ENCODE results near the gene HYI. TPM values are rescaled to one million over a fixed set of nuclear protein-coding genes. Genes with fewer than 3 reads are reported as not detected.
"Not testable (repeated sequence)": the region's sequence is repeated elsewhere in the genome, so short reads cannot be mapped to it uniquely, and the experiment has no call there.

HYI gene
- total and polyA plus RNA-seq, 10 donors: 23.2 to 67.2 (median 40.7) TPM

GRCh38 chr1:43477716-43478115 is 24.0 kb upstream of the HYI start:
- DNase-seq: no peak
- TF ChIP-seq POLR2A (IDR thresholded peaks at IDR 0.05): no peak
- TF ChIP-seq CTCF (IDR thresholded peaks at IDR 0.05 in 8 of 11, conservative IDR thresholded peaks at IDR 0.05 in 3 of 11): no peak
- no peak for TF ChIP-seq POLR2AphosphoS5 (IDR thresholded peaks at IDR 0.05)
- Histone ChIP-seq H3K9me3 (no peaks in the 10 kb centered on the region), H3K27ac (no peak overlapping the region), H3K4me3 (no peak overlapping the region), H3K27me3 (replicated peaks in 1 of 7) (no peaks in the 10 kb centered on the region), H3K4me1 (peaks cover 0 to 5% (median 0%) of the 10 kb centered on the region in 6 donors), H3K36me3 (no peaks in the 10 kb centered on the region)
- WGBS, 5 donors: 76 to 100% (median 92%) methylated on average over 1 of the region's 1 CpG
- intact Hi-C loops (cut with DNase I; ENCODE audit: low total_unique reads): no loop called here

- H3K36me3 ChIP-seq; H3K4me1 ChIP-seq; H3K9me3 ChIP-seq; intact Hi-C loops (cut with DNase I; ENCODE audit: low total_unique reads); DNase-seq; H3K27me3 ChIP-seq (replicated peaks in 1 of 7); H3K4me3 ChIP-seq: not testable (repeated sequence)
- peak overlapping the region in 4 of 8 donors; percentile 21 to 58 (median 30) for H3K27ac ChIP-seq
- WGBS, 5 donors: 54 to 63% (median 60%) methylated on average over 8 to 10 of the region's 10 CpGs
These were observed 22.1 kb upstream of the HYI start for GRCh38 chr1:43475611-43476401.

GRCh38 chr1:43473463-43473862 is 19.7 kb upstream of the HYI start:
- no peak for DNase-seq
- peaks cover 0 to 6% (median 3%) of the 10 kb centered on the region in 6 donors for H3K4me1 ChIP-seq
- H3K27me3 ChIP-seq (replicated peaks in 1 of 7): no peaks in the 10 kb centered on the region
- TF ChIP-seq POLR2AphosphoS5 (IDR thresholded peaks at IDR 0.05) (no peak), POLR2A (IDR thresholded peaks at IDR 0.05) (no peak), CTCF (IDR thresholded peaks at IDR 0.05 in 8 of 11, conservative IDR thresholded peaks at IDR 0.05 in 3 of 11) (no peak)
- 76 to 83% (median 80%) methylated on average over 4 of the region's 4 CpGs for WGBS, 5 donors
- no peak overlapping the region for H3K4me3 ChIP-seq
- no peaks in the 10 kb centered on the region for H3K9me3 ChIP-seq
- no peaks in the 10 kb centered on the region for H3K36me3 ChIP-seq
- peak overlapping the region in 2 of 8 donors; percentile 61 to 65 for H3K27ac ChIP-seq
- intact Hi-C loops (cut with DNase I; ENCODE audit: low total_unique reads): no loop called here

DNA sequence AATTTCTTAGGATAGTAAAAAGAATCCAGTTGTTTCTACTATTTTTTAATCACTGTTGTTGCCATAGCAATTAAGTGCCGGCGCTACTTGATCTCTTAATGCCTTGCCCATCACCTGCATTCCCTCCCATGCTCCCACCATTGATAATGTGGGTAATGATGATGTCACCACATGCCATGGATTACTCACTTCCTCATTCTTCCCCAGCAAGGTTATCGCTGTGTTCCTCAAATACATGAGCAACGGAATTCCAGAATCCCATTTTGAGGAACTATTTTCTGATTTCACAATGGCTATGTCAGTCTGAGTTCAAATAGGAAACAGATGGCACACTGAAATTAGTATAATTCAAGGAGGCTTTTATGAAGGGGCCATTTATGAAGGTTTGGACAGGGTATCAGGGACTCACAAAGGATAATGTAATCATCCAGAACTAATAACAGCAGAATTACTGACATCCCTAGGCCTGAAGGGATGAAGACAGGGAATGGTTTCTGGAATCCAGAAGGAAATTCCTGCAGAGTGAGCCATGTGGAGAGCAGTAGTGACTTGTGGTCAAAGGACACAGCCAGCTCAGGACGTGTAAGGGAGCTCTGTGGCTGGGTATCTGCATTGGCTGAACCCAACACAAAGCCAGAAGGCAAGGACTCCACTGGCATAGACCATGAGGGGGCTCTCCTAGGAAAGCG is 18.9 kb upstream of the HYI start:
- H3K9me3 ChIP-seq; H3K36me3 ChIP-seq; H3K4me1 ChIP-seq; H3K4me3 ChIP-seq; intact Hi-C loops (cut with DNase I; ENCODE audit: low total_unique reads); H3K27me3 ChIP-seq (replicated peaks in 1 of 7); DNase-seq: not testable (repeated sequence)
- WGBS, 5 donors: 46 to 64% (median 53%) methylated on average over 5 to 6 of the region's 6 CpGs
- peak overlapping the region in 4 of 8 donors; percentile 23 to 65 (median 48) for H3K27ac ChIP-seq

GRCh38 chr1:43472087-43472462 is 18.3 kb upstream of the HYI start:
- intact Hi-C loops (cut with DNase I; ENCODE audit: low total_unique reads): no loop called here
- Histone ChIP-seq H3K27ac (peak overlapping the region in 3 of 8 donors; percentile 15 to 50 (median 29)), H3K36me3 (no peaks in the 10 kb centered on the region), H3K27me3 (replicated peaks in 1 of 7) (no peaks in the 10 kb centered on the region), H3K4me1 (peaks cover 0 to 6% (median 3%) of the 10 kb centered on the region in 6 donors), H3K9me3 (no peaks in the 10 kb centered on the region), H3K4me3 (no peak overlapping the region)
- TF ChIP-seq POLR2A (IDR thresholded peaks at IDR 0.05): no peak
- TF ChIP-seq POLR2AphosphoS5 (IDR thresholded peaks at IDR 0.05): no peak
- no peak for TF ChIP-seq CTCF (IDR thresholded peaks at IDR 0.05 in 8 of 11, conservative IDR thresholded peaks at IDR 0.05 in 3 of 11)
- no peak for DNase-seq
- WGBS, 5 donors: 67 to 93% (median 79%) methylated on average over 5 of the region's 5 CpGs

Measured in spleen (tissue), 11 donors.